LNCAP (cell line): ENCODE results near the gene NHS.

Experiments used
- TF ChIP-seq, protein P1 (sequence below): fragments of 450-650 bp; IDR thresholded peaks from 2 replicates; pipeline ENCODE4 v1.5.1; 2017; ENCODE audit warnings: mild to moderate bottlenecking

The NHS gene

DNA sequence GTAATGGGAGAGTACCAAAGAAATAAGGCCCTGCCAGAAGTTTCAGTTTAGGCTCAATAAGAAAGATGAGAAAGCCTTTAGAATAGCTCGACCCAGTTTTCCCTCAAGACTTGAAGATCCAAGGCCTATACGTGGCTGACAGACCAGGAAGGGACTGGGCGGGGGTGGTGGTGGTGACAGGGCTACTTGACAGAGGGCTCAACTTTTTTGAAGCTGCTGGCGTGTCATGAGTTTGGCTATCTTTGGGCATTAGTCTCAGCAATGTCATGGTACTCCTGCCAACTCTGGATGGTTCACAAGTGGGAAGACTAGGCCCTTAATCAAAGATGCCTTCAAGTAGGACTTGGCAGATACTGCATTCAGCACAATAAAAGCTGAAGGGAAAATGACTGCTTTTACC lies 262.2 kb downstream of the NHS start:
- TF ChIP-seq, protein P1, sequence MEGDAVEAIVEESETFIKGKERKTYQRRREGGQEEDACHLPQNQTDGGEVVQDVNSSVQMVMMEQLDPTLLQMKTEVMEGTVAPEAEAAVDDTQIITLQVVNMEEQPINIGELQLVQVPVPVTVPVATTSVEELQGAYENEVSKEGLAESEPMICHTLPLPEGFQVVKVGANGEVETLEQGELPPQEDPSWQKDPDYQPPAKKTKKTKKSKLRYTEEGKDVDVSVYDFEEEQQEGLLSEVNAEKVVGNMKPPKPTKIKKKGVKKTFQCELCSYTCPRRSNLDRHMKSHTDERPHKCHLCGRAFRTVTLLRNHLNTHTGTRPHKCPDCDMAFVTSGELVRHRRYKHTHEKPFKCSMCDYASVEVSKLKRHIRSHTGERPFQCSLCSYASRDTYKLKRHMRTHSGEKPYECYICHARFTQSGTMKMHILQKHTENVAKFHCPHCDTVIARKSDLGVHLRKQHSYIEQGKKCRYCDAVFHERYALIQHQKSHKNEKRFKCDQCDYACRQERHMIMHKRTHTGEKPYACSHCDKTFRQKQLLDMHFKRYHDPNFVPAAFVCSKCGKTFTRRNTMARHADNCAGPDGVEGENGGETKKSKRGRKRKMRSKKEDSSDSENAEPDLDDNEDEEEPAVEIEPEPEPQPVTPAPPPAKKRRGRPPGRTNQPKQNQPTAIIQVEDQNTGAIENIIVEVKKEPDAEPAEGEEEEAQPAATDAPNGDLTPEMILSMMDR: no peak

GRCh38 chrX:17638731-17639130 lies 263.7 kb downstream of the NHS start:
- TF ChIP-seq, protein P1: no peak

- TF ChIP-seq, protein P1: no peak
These were observed 267.9 kb downstream of the NHS start for GRCh38 chrX:17642891-17643290.

- TF ChIP-seq, protein P1: no peak
These were observed 268.5 kb downstream of the NHS start for GRCh38 chrX:17643528-17643927.

DNA sequence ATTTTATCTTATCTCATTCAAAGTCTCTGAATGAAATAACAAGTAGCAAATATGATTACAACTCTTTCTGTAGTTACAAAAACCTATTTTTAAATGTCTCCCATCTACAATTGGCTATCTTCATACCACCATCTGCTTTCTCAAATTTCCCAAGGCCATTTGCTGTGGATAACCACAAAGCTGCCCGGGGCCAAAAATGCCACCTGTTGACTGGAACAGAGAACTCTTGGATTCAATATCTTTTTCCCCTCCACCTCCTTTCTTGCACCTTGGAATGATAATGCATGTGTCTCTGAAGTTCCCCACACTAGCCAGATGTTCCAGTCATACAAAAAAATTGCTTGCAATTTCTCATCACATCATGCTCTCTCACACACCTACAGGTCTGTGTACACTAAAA lies 269.0 kb downstream of the NHS start:
- TF ChIP-seq, protein P1: no peak

GRCh38 chrX:17654116-17654515 lies 279.1 kb downstream of the NHS start:
- TF ChIP-seq, protein P1: no peak

DNA sequence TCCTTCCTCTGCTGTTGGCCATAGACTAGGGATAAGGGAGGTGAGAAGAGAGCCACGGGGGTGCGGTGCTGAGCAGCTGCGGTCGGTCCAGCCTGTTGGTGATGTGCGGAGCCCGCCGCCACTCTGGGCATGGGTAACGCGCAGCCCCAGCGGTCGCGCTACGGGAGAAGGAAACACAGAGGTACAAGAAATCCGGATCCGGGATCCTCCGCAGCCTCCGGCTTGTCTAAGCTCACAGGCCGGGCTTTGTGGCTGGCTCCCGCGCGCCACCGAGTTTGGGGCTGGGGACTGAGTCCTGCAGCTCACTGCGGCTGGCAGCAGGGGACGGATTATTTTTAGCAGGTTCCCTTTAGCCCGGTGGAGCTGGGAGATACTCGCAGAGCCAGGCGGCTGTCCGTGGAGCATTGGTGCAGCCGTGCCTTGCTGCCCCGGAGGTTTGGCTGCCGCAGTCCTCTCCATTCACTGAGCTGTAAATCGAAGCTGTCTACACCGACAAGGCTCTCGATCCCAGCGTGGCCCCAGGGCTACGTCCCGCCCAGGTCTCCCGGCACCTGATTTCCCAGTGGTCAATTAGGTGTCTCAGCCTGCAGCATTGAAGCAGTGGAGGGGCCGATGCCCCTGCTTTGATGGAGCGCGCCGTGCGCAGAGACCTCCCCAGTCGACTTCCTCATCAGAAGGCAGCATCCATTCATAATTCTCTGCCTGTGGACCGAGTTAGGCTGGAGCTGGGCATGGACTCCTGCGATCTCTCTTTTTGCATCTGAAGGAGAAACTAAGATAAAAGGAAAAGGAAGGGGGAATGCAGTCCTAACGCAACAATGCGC lies 280.4 kb downstream of the NHS start:
- TF ChIP-seq, protein P1: no peak
